Peyer's patch (tissue), 4 donors: ENCODE results near the gene PLEKHS1.

Experiments used
- POLR2A ChIP-seq, 2 donors: fragments of 450-650 bp; IDR thresholded peaks; one replicate each; pipeline ENCODE4 v1.5.1; 2017; ENCODE audit warnings: antibody characterized with exemption in 2 of 2, mild to moderate bottlenecking in 2 of 2, moderate library complexity in 2 of 2
- TF ChIP-seq, protein P1 (sequence below), 6 experiments: fragments of 450-650 bp in 4 of 6; fragments of 200-600 bp in 2 of 6; sonication (generic) in 1 of 6; IDR thresholded peaks; one replicate each; pipeline ENCODE4 v1.5.1; 2017 to 2019; ENCODE audit warnings: antibody characterized with exemption in 6 of 6, mild to moderate bottlenecking in 3 of 6, moderate library complexity in 1 of 6

DNA sequence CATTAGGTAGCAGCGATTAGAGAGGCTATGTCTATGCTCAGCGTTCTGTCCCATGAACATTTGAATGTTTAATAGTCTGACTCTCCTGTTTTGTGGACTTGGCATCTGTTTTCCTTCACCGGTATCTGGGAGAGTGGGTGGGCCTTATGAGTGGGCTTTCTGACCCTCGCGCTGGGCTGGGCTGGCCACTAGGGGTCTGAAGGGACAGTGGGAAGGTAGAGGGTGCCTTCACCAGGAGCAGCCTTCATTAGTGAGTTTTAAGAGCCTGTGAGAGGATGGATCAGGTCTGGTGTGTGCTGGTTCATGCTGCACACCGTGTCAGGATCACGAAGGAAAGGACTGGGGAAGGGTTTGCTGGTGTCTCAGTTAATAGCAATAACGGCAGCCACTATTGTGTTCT, 69.0 kb downstream of the PLEKHS1 start:
- TF ChIP-seq, protein P1, sequence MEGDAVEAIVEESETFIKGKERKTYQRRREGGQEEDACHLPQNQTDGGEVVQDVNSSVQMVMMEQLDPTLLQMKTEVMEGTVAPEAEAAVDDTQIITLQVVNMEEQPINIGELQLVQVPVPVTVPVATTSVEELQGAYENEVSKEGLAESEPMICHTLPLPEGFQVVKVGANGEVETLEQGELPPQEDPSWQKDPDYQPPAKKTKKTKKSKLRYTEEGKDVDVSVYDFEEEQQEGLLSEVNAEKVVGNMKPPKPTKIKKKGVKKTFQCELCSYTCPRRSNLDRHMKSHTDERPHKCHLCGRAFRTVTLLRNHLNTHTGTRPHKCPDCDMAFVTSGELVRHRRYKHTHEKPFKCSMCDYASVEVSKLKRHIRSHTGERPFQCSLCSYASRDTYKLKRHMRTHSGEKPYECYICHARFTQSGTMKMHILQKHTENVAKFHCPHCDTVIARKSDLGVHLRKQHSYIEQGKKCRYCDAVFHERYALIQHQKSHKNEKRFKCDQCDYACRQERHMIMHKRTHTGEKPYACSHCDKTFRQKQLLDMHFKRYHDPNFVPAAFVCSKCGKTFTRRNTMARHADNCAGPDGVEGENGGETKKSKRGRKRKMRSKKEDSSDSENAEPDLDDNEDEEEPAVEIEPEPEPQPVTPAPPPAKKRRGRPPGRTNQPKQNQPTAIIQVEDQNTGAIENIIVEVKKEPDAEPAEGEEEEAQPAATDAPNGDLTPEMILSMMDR (IDR thresholded peaks at IDR 0.05), result no peak
- TF ChIP-seq POLR2A (IDR thresholded peaks at IDR 0.05), result no peak
